Transverse colon (tissue), 4 donors: ENCODE data around the gene NPAT. TPM values are rescaled to one million over a fixed set of nuclear protein-coding genes. Genes with fewer than 3 reads are reported as not detected.

Experiments
- DNase-seq: peaks from one replicate; pipeline ENCODE4 v3.0.0-alpha.2; 2019
- H3K27ac ChIP-seq, 4 donors: fragments of 200-600 bp; sonication (generic); 2 replicates each; pipeline ENCODE4 v1.5.1; 2016 to 2018; ENCODE audit warnings: inconsistent platforms in 4 of 4
- H3K27me3 ChIP-seq: fragments of 200-600 bp; sonication (generic); 2 replicates; pipeline ENCODE4 v1.5.1; 2017; ENCODE audit warnings: inconsistent platforms
- H3K36me3 ChIP-seq, 4 donors: fragments of 200-600 bp; sonication (generic); 2 replicates each; pipeline ENCODE4 v1.5.1; 2017 to 2019; ENCODE audit warnings: inconsistent platforms in 4 of 4
- H3K4me1 ChIP-seq, 4 donors: fragments of 200-600 bp; sonication (generic); 2 replicates each; pipeline ENCODE4 v1.5.1; 2017 to 2020; ENCODE audit warnings: inconsistent platforms in 4 of 4
- H3K4me3 ChIP-seq, 4 donors: fragments of 200-600 bp; sonication (generic); 1 replicate in 1 of 4; 2 replicates in 3 of 4; pipeline versions ENCODE4 v1.5.1 to v1.6.1; 2017 to 2019; ENCODE audit warnings: inconsistent platforms in 4 of 4
- H3K9me3 ChIP-seq, 2 donors: fragments of 200-600 bp; sonication (generic); 2 replicates each; pipeline ENCODE4 v1.5.1; 2017 to 2019; ENCODE audit warnings: inconsistent platforms in 2 of 2
- CTCF ChIP-seq, 5 experiments: fragments of 200-600 bp in 3 of 5; fragments of 450-650 bp in 2 of 5; sonication (generic) in 3 of 5; IDR thresholded peaks; 1 replicate in 2 of 5; 2 replicates in 3 of 5; pipeline ENCODE4 v1.5.1; 2016 to 2017; ENCODE audit warnings: antibody characterized with exemption in 5 of 5, inconsistent platforms in 3 of 5, mild to moderate bottlenecking in 2 of 5, moderate library complexity in 1 of 5
- EP300 ChIP-seq: sonication (generic); formaldehyde crosslinking; IDR thresholded peaks from one replicate; pipeline ENCODE4 v1.6.1; 2017; ENCODE audit warnings: antibody characterized with exemption, low read depth
- POLR2A ChIP-seq: fragments of 450-650 bp; IDR thresholded peaks from one replicate; pipeline ENCODE4 v1.6.1; 2016; ENCODE audit warnings: antibody characterized with exemption, mild to moderate bottlenecking, moderate library complexity
- POLR2AphosphoS5 ChIP-seq, 3 donors: sonication (generic); formaldehyde crosslinking; IDR thresholded peaks; one replicate each; pipeline ENCODE4 v1.6.1; 2016; ENCODE audit warnings: antibody characterized with exemption in 3 of 3
- WGBS, 2 donors: methylation state at CpG; one replicate each; pipeline ENCODE4 v1.1.5; 2018; ENCODE audit warnings: low coverage in 1 of 2; 5-methylcytosine and 5-hydroxymethylcytosine counted together
- in situ Hi-C, 4 donors: fragments of 200-750 bp; cut with MboI; loops; one replicate each; pipeline versions ENCODE4 v1.15.0 to v1.15.1; 2017; ENCODE audit warnings: low sequenced_read_pairs in 3 of 4, low pct_ligation_motif_present in 1 of 4, low pct_unique_long_range_greater_than_20kb in 1 of 4
- intact Hi-C: fragments of 100-400 bp; cut with DNase I; formaldehyde crosslinking; loops from one replicate; pipeline ENCODE4 v1.15.1; 2023; ENCODE audit warnings: low total_unique reads
- small RNA-seq, 4 donors: library from RNA; depleted of rRNA; stranded (forward); fragments of <200 nt; gene quantifications; one replicate each; pipeline ENCODE3, GENCODE V24; 2016
- total RNA-seq, 4 donors: library from RNA; depleted of rRNA; stranded (reverse); fragments of >200 nt; gene quantifications; one replicate each; pipeline ENCODE4 v1.1.0, GENCODE V29; 2016

The NPAT gene
- total RNA-seq, 4 donors from 2014 or later: 10.5 to 19.5 (median 13.9) TPM

GRCh38 chr11:108112057-108112456 lies 110.4 kb downstream of the NPAT start:
- Histone ChIP-seq H3K36me3 (no peaks in the 10 kb centered on the region), H3K4me1 (peaks cover 3 to 17% (median 11%) of the 10 kb centered on the region in 4 donors), H3K9me3 (no peaks in the 10 kb centered on the region), H3K4me3 (no peak overlapping the region), H3K27ac (no peak overlapping the region), H3K27me3 (no peaks in the 10 kb centered on the region)
- no peak for TF ChIP-seq EP300
- TF ChIP-seq POLR2A: no peak
- no peak for TF ChIP-seq CTCF (IDR thresholded peaks at IDR 0.05)
- TF ChIP-seq POLR2AphosphoS5 (IDR thresholded peaks at IDR 0.05): no peak
- WGBS, 2 donors: 92 to 94% methylated on average over 2 of the region's 2 CpGs
- in situ Hi-C loops (no loop called here), intact Hi-C loops (no loop called here)
- DNase-seq: no peak

GRCh38 chr11:108111126-108111525 lies 111.3 kb downstream of the NPAT start:
- Histone ChIP-seq H3K27ac (no peak overlapping the region), H3K36me3 (no peaks in the 10 kb centered on the region), H3K4me3 (no peak overlapping the region), H3K9me3 (no peaks in the 10 kb centered on the region), H3K27me3 (no peaks in the 10 kb centered on the region), H3K4me1 (peaks cover 1 to 14% (median 10%) of the 10 kb centered on the region in 4 donors)
- intact Hi-C loops (no loop called here), in situ Hi-C loops (no loop called here)
- 91 to 95% methylated on average over 4 of the region's 4 CpGs for WGBS, 2 donors
- TF ChIP-seq CTCF (IDR thresholded peaks at IDR 0.05) (no peak), EP300 (no peak), POLR2A (no peak), POLR2AphosphoS5 (IDR thresholded peaks at IDR 0.05) (no peak)
- DNase-seq: no peak

Small RNA genes lying within 50 kb of the gene (small RNA-seq; reads per million reads assigned to genes)
- gene RF00019: 0 reads per million in 4 donors

Other genes with a start within 250 kb of the NPAT start
- 10 to 100 TPM; 23.8 to 33.6 (median 27.7) TPM for gene CUL5, start 213.7 kb downstream of the NPAT start, total RNA-seq
- gene ACAT1, start 101.1 kb downstream of the NPAT start, total RNA-seq: 100 to 1,000 TPM in 3 of 4 donors, 10 to 100 TPM in 1; 77.4 to 450 (median 242) TPM
- gene ATM, start 429 bp upstream of the NPAT start, total RNA-seq: 100 to 1,000 TPM in 2 of 4 donors, 10 to 100 TPM in 2; 31.7 to 135 (median 88.5) TPM
- gene C11orf65, start 244.9 kb upstream of the NPAT start, total RNA-seq: 1 to 10 TPM in 2 of 4 donors, not detected in 2; 1.1 TPM